Chondrocyte (in vitro differentiated cells): Measurements from ENCODE around the gene PCNP. TPM values are rescaled to one million over a fixed set of nuclear protein-coding genes. Genes with fewer than 3 reads are reported as not detected.
"Not testable (repeated sequence)": the region's sequence is repeated elsewhere in the genome, so short reads cannot be mapped to it uniquely, and the experiment has no call there.

Source experiments
- DNase-seq: peaks from one replicate; pipeline ENCODE4 v3.0.0; 2021; ENCODE audit warnings: mixed read lengths, low spot score
- H3K27ac Mint-ChIP-seq: one replicate; pipeline ENCODE4 v1.8.0; 2021; ENCODE audit warnings: mild to moderate bottlenecking, moderate library complexity, mixed read lengths; ENCODE audit not compliant: unreplicated experiment
- H3K27me3 Mint-ChIP-seq: 2 replicates; pipeline ENCODE4 v1.8.0; 2021; ENCODE audit warnings: low read depth, mixed read lengths
- H3K36me3 Mint-ChIP-seq: 2 replicates; pipeline ENCODE4 v1.8.0; 2021; ENCODE audit warnings: low read depth, mixed read lengths
- H3K4me1 Mint-ChIP-seq: 2 replicates; pipeline ENCODE4 v1.8.0; 2021; ENCODE audit warnings: low read depth, mild to moderate bottlenecking, mixed read lengths
- H3K4me3 Mint-ChIP-seq: one replicate; pipeline ENCODE4 v1.8.0; 2021; ENCODE audit warnings: mild to moderate bottlenecking, moderate library complexity, mixed read lengths; ENCODE audit not compliant: unreplicated experiment
- H3K9me3 Mint-ChIP-seq: 2 replicates; pipeline ENCODE4 v1.8.0; 2021; ENCODE audit warnings: low read depth, mixed read lengths
- CTCF ChIP-seq: fragments of 200-600 bp; sonication (generic); IDR thresholded peaks from 2 replicates; pipeline ENCODE4 v1.5.0; 2021; ENCODE audit warnings: antibody characterized with exemption, mild to moderate bottlenecking, moderate library complexity
- total RNA-seq: library from RNA; stranded (reverse); gene quantifications from 3 replicates; pipeline ENCODE4 v1.2.1, GENCODE V29; 2021

The PCNP gene
- total RNA-seq, 1 donor from 2014 or later = 145 TPM

DNA sequence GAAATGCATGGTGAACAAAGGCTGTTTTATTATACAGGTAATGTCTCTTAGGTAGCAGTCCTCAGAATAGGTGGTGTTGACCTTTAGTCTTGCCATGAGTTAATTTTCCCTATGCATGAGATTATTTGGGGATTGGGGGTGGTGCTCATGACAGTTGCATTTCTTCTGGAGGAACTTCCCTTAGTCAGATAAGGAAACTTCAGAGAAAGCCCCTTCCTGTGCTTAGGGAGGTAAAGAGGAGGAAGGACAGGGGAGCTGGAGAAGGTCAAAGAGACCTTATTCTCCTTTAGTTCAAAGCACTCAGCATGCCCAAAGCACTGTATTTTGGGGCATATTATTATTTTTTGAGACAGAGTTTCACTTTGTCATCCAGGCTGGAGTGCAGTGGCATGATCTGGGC lies 55.2 kb downstream of the PCNP start:
- H3K9me3 Mint-ChIP-seq = no peaks in the 10 kb centered on the region
- no peaks in the 10 kb centered on the region for H3K27me3 Mint-ChIP-seq
- H3K36me3 Mint-ChIP-seq = peaks cover 3% of the 10 kb centered on the region
- TF ChIP-seq CTCF = no peak
- DNase-seq = no peak
- H3K27ac Mint-ChIP-seq = no peak overlapping the region
- no peak overlapping the region for H3K4me3 Mint-ChIP-seq
- H3K4me1 Mint-ChIP-seq = no peaks in the 10 kb centered on the region

DNA sequence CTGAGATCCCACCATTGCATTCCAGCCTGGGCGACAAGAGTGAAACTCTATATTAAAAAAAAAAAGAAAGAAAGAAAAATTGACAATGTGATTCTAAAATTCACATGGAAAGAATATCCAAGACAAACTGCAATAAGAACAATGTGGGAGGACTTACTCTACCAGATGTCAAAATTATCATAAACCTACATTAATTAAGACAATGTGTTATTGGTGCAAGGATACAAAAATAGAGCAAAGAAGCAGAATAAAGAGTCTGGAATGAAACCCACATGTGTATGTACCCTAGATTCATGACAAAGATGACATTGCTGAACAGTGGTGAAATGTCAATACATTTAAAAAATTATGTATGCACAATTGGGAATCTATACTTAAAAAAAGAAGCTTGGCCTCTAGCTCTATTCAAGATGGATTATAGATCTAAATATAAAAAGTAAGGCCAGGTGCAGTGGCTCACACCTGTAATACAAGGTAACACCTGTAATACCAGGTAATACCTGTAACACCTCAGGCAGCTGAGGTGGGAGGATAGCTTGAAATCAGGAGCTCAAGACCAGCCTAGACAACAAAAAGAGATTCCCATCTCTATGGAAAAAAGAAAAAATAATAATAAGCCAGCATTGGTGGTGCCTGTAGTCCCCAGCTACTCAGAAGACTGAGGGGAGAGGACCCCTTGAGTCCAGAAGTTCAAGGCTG lies 57.3 kb downstream of the PCNP start:
- Mint-ChIP-seq H3K4me1 (peaks cover under 1% of the 10 kb centered on the region), H3K4me3 (no peak overlapping the region), H3K27me3 (peaks cover 7% of the 10 kb centered on the region), H3K27ac (no peak overlapping the region), H3K36me3 (no peaks in the 10 kb centered on the region), H3K9me3 (no peaks in the 10 kb centered on the region)
- no peak for DNase-seq
- no peak for TF ChIP-seq CTCF

GRCh38 chr3:101631959-101632358 lies 58.0 kb downstream of the PCNP start:
- H3K9me3 Mint-ChIP-seq, H3K27me3 Mint-ChIP-seq, H3K4me3 Mint-ChIP-seq, H3K27ac Mint-ChIP-seq, H3K4me1 Mint-ChIP-seq, DNase-seq, H3K36me3 Mint-ChIP-seq: not testable (repeated sequence)

DNA sequence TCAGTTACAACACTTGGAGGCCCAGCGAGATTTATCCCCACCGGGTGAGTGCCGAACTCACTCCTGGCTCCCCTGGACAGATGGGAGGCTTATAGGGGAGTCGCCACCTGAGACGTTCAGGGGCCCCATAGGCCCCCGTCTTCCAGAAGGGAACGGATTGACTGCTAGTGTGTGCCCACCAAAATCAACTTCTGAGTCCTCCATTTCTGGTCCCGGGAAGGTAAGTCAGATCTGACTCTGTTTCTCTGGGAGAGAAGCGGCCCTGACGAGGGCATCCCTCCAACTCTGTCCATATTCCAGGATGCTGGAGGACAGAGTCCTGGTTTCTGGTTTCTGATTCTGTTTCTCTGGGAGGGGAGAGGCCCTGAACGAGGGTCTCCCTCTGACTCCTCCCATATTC lies 58.6 kb downstream of the PCNP start:
- no peaks in the 10 kb centered on the region for H3K36me3 Mint-ChIP-seq
- H3K4me1 Mint-ChIP-seq = peaks cover 3% of the 10 kb centered on the region
- no peak overlapping the region for H3K27ac Mint-ChIP-seq
- DNase-seq = no peak
- peaks cover 7% of the 10 kb centered on the region for H3K27me3 Mint-ChIP-seq
- no peaks in the 10 kb centered on the region for H3K9me3 Mint-ChIP-seq
- no peak overlapping the region for H3K4me3 Mint-ChIP-seq
- TF ChIP-seq CTCF = no peak

DNA sequence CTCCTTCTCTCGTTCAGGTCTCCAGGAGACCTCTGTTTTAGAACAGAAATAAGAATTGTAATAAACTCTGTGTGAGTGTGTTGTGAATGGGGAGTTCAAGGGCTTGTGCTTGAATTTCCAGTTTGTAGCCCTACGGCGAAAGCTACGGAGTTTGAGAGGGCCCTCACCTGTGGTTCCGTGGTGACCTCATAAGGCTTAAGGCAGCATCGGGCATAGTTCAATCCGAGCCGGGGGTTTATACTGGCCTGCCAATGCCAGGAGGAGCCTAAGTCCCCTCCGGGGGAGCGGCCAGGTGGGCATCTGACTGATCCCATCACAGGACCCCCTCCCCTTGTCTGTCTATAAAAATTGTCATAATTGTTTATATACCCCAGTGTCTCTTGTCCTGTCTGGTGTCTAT lies 59.2 kb downstream of the PCNP start:
- H3K4me3 Mint-ChIP-seq = no peak overlapping the region
- H3K36me3 Mint-ChIP-seq = no peaks in the 10 kb centered on the region
- no peak for TF ChIP-seq CTCF
- peaks cover 3% of the 10 kb centered on the region for H3K4me1 Mint-ChIP-seq
- H3K27ac Mint-ChIP-seq = no peak overlapping the region
- H3K9me3 Mint-ChIP-seq = no peaks in the 10 kb centered on the region
- H3K27me3 Mint-ChIP-seq = peaks cover 7% of the 10 kb centered on the region
- no peak for DNase-seq

DNA sequence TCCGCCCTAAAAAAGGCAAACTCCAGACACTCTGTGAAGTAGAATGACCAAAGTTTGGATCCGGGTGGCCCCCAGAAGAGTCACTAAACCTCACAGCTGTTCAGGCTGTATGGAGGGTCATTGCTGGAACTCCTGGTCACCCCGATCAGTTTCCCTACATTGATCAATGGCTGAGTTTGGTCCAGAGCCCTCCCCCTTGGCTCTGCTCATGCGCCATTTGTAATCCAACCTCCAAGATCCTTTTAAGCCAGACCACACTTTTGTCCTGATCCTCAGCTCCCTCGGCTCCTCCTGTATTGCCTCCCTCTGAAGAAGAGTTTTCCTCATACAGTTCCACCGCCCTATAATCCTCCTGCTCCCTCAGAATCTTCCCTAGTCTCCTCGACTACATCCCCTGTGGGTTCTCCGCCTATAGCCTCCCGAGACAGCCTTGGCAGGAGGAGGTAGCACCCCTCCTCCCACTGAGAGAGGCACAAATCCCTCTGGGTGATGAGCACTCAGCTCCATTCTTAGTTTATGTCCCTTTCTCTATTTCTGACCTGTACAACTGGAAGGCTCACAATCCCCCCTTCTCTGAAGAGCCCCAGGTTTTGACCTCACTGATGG lies 60.7 kb downstream of the PCNP start:
- no peaks in the 10 kb centered on the region for H3K9me3 Mint-ChIP-seq

More for the DNA sequence above, 60.7 kb downstream of the PCNP start:
- no peak for DNase-seq
- Mint-ChIP-seq H3K36me3 (no peaks in the 10 kb centered on the region), H3K27ac (no peak overlapping the region), H3K4me1 (peaks cover 3% of the 10 kb centered on the region), H3K4me3 (no peak overlapping the region), H3K27me3 (peaks cover 7% of the 10 kb centered on the region)
- TF ChIP-seq CTCF = no peak
